RWPE2 (cell line): ENCODE results near the gene NMNAT3.

ENCODE experiments used
- ATAC-seq: fragments of 200-7000 bp; cut with Tn5 transposase; 3 replicates; pipeline ENCODE4 v1.9.1; 2021; ENCODE audit warnings: low read depth
- DNase-seq: peaks from one replicate; pipeline ENCODE4 v3.0.0-alpha.2; 2020; ENCODE audit warnings: low spot score
- H3K27ac ChIP-seq: fragments of 450-650 bp; 2 replicates; pipeline ENCODE4 v1.5.1; 2017; ENCODE audit warnings: mild to moderate bottlenecking; ENCODE audit not compliant: poor library complexity, severe bottlenecking
- H3K27me3 ChIP-seq: fragments of 250-450 bp; sonication (Bioruptor Pico); 2 replicates; pipeline ENCODE4 v1.5.1; 2021; ENCODE audit warnings: mild to moderate bottlenecking, moderate library complexity; ENCODE audit not compliant: insufficient read depth, poor library complexity, severe bottlenecking
- H3K36me3 ChIP-seq: fragments of 250-450 bp; sonication (Bioruptor Pico); 2 replicates; pipeline ENCODE4 v1.5.1; 2020; ENCODE audit warnings: low read depth, mild to moderate bottlenecking, moderate library complexity
- H3K4me1 ChIP-seq: fragments of 250-450 bp; sonication (Bioruptor Pico); 2 replicates; pipeline ENCODE4 v1.5.1; 2021; ENCODE audit warnings: mild to moderate bottlenecking, moderate library complexity; ENCODE audit not compliant: insufficient read depth, poor library complexity, severe bottlenecking
- H3K4me3 ChIP-seq: fragments of 250-450 bp; sonication (Bioruptor Pico); 2 replicates; pipeline ENCODE4 v1.5.1; 2021; ENCODE audit warnings: mild to moderate bottlenecking, moderate library complexity; ENCODE audit not compliant: severe bottlenecking
- H3K9me3 ChIP-seq: fragments of 250-450 bp; sonication (Bioruptor Pico); 2 replicates; pipeline ENCODE4 v1.5.1; 2021; ENCODE audit warnings: mild to moderate bottlenecking, moderate library complexity; ENCODE audit not compliant: severe bottlenecking
- TF ChIP-seq, protein P1 (sequence below): fragments of 450-650 bp; IDR thresholded peaks from one replicate; pipeline ENCODE4 v1.5.1; 2017; ENCODE audit warnings: mild to moderate bottlenecking, moderate library complexity; ENCODE audit not compliant: poor library complexity, severe bottlenecking

Gene NMNAT3

DNA sequence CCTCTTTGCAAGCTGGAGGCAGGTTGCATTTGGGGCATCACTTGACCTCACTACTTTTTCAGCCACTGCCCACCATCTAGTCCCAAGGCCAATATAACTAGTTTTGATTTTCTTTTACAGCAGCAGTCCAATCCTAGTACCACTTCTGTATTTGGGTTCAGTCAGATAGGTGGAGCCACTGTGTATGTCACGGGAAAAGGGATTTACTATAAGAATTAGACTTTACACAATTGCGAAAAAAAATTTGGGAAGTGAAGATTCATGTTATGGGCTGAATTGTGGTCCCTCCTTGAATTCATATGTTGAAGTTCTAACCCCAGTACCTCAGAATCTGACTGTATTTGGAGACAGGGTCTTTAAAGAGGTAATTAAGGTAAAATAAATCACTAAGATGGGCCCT, 37.4 kb upstream of the NMNAT3 start:
- ATAC-seq (no peak), DNase-seq (no peak)
- no peaks in the 10 kb centered on the region for H3K27me3 ChIP-seq
- H3K4me1 ChIP-seq, result no peaks in the 10 kb centered on the region
- no peaks in the 10 kb centered on the region for H3K9me3 ChIP-seq
- H3K27ac ChIP-seq, result no peak overlapping the region
- TF ChIP-seq, protein P1, sequence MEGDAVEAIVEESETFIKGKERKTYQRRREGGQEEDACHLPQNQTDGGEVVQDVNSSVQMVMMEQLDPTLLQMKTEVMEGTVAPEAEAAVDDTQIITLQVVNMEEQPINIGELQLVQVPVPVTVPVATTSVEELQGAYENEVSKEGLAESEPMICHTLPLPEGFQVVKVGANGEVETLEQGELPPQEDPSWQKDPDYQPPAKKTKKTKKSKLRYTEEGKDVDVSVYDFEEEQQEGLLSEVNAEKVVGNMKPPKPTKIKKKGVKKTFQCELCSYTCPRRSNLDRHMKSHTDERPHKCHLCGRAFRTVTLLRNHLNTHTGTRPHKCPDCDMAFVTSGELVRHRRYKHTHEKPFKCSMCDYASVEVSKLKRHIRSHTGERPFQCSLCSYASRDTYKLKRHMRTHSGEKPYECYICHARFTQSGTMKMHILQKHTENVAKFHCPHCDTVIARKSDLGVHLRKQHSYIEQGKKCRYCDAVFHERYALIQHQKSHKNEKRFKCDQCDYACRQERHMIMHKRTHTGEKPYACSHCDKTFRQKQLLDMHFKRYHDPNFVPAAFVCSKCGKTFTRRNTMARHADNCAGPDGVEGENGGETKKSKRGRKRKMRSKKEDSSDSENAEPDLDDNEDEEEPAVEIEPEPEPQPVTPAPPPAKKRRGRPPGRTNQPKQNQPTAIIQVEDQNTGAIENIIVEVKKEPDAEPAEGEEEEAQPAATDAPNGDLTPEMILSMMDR, result no peak
- H3K4me3 ChIP-seq, result no peak overlapping the region
- no peaks in the 10 kb centered on the region for H3K36me3 ChIP-seq

DNA sequence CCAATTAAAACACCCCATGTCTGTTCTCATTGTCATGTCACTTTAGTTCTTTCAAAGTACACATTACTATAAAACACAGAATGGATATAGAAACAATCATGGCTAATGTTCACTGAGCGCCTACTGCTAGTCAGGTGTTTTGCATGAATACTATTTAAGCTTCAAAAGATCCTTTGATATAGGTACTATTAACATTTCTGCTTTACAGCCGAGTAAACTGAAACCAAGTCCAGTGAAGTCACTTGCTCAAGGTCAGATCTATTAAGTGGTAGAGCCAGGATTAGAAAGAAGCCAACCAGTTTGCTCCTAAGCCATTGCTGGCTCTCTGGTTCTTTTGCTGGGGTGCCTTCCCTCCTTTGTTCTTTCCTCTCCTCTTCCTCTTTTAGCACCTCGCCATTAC, 32.4 kb upstream of the NMNAT3 start:
- no peak overlapping the region for H3K4me3 ChIP-seq
- no peaks in the 10 kb centered on the region for H3K4me1 ChIP-seq
- H3K27ac ChIP-seq, result no peak overlapping the region
- TF ChIP-seq, protein P1, result no peak
- H3K36me3 ChIP-seq, result no peaks in the 10 kb centered on the region
- ATAC-seq (no peak), DNase-seq (no peak)
- H3K27me3 ChIP-seq, result no peaks in the 10 kb centered on the region
- H3K9me3 ChIP-seq, result no peaks in the 10 kb centered on the region

DNA sequence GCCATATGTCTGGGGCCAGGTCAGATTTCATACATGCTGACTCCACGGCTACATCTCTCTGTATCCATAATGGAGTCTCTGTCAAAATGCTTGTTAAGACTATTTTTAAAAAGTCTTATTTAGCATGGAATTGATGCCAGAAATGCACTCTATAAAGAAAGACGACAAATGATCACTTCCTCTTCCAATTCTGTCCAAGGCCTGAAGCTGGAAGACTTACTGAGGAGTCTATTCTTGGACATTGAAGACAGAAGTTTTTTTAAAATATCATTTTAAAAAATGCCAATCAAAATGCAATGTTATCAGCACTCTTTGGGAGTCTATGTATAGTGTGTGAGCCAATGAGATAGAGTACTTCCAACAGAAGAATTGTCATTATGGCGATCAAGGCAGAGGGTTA, 27.9 kb upstream of the NMNAT3 start:
- Histone ChIP-seq H3K27me3 (peaks cover 3% of the 10 kb centered on the region), H3K27ac (no peak overlapping the region), H3K9me3 (no peaks in the 10 kb centered on the region), H3K4me1 (no peaks in the 10 kb centered on the region), H3K4me3 (no peak overlapping the region), H3K36me3 (no peaks in the 10 kb centered on the region)
- ATAC-seq (no peak), DNase-seq (no peak)
- TF ChIP-seq, protein P1, result no peak

DNA sequence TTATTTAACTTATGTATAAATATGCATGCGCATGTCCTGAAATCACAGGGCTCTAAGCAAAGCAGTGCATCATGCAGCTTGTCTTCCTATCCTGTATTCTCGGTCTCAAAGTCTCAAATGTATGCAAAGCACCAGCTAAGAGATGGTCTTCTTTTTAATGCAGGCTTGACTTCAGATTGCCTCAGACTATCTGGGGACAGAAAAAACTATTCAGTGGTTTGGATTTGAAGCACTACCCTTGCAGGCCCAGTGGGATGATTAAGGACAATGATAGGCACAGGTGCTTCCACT, 18.5 kb upstream of the NMNAT3 start:
- H3K4me1 ChIP-seq, result no peaks in the 10 kb centered on the region
- DNase-seq (no peak), ATAC-seq (no peak)
- no peaks in the 10 kb centered on the region for H3K27me3 ChIP-seq
- no peak overlapping the region for H3K27ac ChIP-seq
- TF ChIP-seq, protein P1, result no peak
- no peaks in the 10 kb centered on the region for H3K36me3 ChIP-seq
- no peak overlapping the region for H3K4me3 ChIP-seq
- H3K9me3 ChIP-seq, result no peaks in the 10 kb centered on the region

DNA sequence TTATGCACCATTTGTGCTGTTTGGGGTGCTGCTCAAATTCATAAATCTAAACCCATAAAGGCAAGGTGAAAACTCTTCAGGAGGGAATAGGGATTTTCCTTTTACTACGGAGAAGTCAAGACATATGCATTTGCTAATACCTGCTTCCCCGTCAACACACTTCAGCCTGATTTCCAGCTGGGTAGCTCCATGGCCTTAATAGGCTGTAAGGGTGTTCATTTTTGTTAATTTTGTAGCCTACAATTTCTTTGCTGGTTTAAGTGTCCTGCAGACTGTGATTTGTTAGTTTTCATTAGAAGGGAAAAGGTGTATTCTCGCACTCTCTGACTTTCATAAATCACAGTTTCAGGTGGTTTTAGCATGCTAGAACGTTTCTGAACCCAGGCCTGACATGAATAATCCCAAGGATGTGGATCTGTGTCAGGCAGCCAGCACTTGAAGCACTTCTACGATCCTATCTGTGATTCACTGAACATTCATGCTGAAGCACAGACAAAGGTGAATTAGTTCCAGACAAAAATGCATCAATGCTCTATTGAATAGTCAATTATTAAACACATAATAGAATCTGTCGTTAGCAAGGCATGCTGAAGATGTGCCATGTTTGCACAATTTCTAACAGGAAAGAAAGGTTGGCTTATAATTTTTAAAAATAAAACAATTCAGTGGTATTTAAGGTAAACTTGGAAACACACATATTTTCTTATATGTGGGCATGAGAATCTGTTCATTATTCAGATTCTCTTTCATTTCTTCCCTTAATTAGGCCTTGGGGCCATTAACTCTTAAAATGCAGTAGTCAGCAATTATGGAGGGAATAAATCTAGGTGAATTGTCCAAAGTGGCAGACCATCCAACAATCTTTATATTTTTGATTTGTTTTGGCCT, 17.9 kb upstream of the NMNAT3 start:
- H3K4me1 ChIP-seq, result no peaks in the 10 kb centered on the region
- no peak overlapping the region for H3K4me3 ChIP-seq
- ATAC-seq (no peak), DNase-seq (no peak)
- no peaks in the 10 kb centered on the region for H3K27me3 ChIP-seq
- H3K27ac ChIP-seq, result no peak overlapping the region
- TF ChIP-seq, protein P1, result no peak
- no peaks in the 10 kb centered on the region for H3K36me3 ChIP-seq
- no peaks in the 10 kb centered on the region for H3K9me3 ChIP-seq
